ENCODE measurements around the gene OR6C6.
"Not testable (repeated sequence)": the region's sequence is repeated elsewhere in the genome, so short reads cannot be mapped to it uniquely, and the experiment has no call there.

The OR6C6 gene

GRCh38 chr12:55296469-55296868 is at the start of gene OR6C6:
Gene OR6C6, minus strand, starts transcription at chr12:55296569. Its CDS starts 1,337 bp downstream, at chr12:55295232.
- DNase-seq, result no peak

- DNase-seq, result no peak
Observed at GRCh38 chr12:55336002-55336401, 39.6 kb upstream of the OR6C6 start.

- DNase-seq, result no peak
Observed at GRCh38 chr12:55330446-55330845, 34.1 kb upstream of the OR6C6 start, which contains the start of gene OR6C3. Gene OR6C3, plus strand, starts transcription at chr12:55330746. Its CDS starts 955 bp downstream, at chr12:55331701.

- not testable (repeated sequence) for DNase-seq
Observed at GRCh38 chr12:55325801-55326200, 29.4 kb upstream of the OR6C6 start.

- no peak for DNase-seq
Observed at GRCh38 chr12:55320201-55320600, 23.8 kb upstream of the OR6C6 start.

- DNase-seq, result no peak
Observed at GRCh38 chr12:55314043-55314442, 17.7 kb upstream of the OR6C6 start, which contains the start of gene OR6C1. Gene OR6C1, plus strand, starts transcription at chr12:55314343. Its CDS starts 6,257 bp downstream, at chr12:55320600.

- no peak for DNase-seq
Observed at GRCh38 chr12:55289999-55290398, 6.4 kb downstream of the OR6C6 start.

GRCh38 chr12:55280991-55281390 is 15.4 kb downstream of the OR6C6 start:
- no peak for DNase-seq

GRCh38 chr12:55258303-55258702 is 38.1 kb downstream of the OR6C6 start:
- DNase-seq, result no peak

GRCh38 chr12:55256831-55257230 is 39.5 kb downstream of the OR6C6 start:
- DNase-seq, result no peak

- no peak for DNase-seq
Observed at GRCh38 chr12:55253281-55253680, 43.1 kb downstream of the OR6C6 start.

GRCh38 chr12:55250944-55251343 is 45.4 kb downstream of the OR6C6 start:
- DNase-seq, result no peak

- DNase-seq, result no peak
Observed at GRCh38 chr12:55246159-55246558, 50.2 kb downstream of the OR6C6 start.

GRCh38 chr12:55244309-55244708 is 52.1 kb downstream of the OR6C6 start, which contains the start of gene OR6C74:
Gene OR6C74, plus strand, starts transcription at chr12:55244609. Its CDS starts 2,679 bp downstream, at chr12:55247288.
- DNase-seq, result no peak

Measured in activated naive CD4-positive, alpha-beta T cell treated with anti-CD3 and anti-CD28 coated beads, Interleukin-2, amount 50 U/mL, for 16 hours (primary cell).